SIG-M5 treated with dmso at 0.1 percent for 504 hours (cell line): Measurements from ENCODE around the gene TM9SF1.
A peak's percentile ranks its signal among the peaks of the same experiment; 100 is the strongest.

Source experiments
- DNase-seq: peaks from one replicate; lab custom pipeline; 2025; ENCODE audit not compliant: unreplicated experiment; lab: John Stamatoyannopoulos, UW

TM9SF1 gene

GRCh38 chr14:24156840-24157239 lies 38.4 kb downstream of the TM9SF1 start:
- no peak for DNase-seq

- DNase-seq, result no peak
Observed at GRCh38 chr14:24155100-24155499, 40.1 kb downstream of the TM9SF1 start.

GRCh38 chr14:24151404-24152080 lies 43.7 kb downstream of the TM9SF1 start:
- no peak for DNase-seq

- DNase-seq, result no peak
Observed at GRCh38 chr14:24150993-24151392, 44.2 kb downstream of the TM9SF1 start.

GRCh38 chr14:24150567-24150966 lies 44.7 kb downstream of the TM9SF1 start:
- DNase-seq, result no peak

- no peak for DNase-seq
Observed at GRCh38 chr14:24150061-24150460, 45.2 kb downstream of the TM9SF1 start.

- no peak for DNase-seq
Observed at GRCh38 chr14:24149302-24149969, 45.8 kb downstream of the TM9SF1 start.

- DNase-seq, result no peak
Observed at GRCh38 chr14:24147761-24148428, 47.3 kb downstream of the TM9SF1 start.

- peak; percentile 99 for DNase-seq
Observed at GRCh38 chr14:24146978-24147760, 48.1 kb downstream of the TM9SF1 start, which contains the start of gene RNF31. Gene RNF31, plus strand, starts transcription at chr14:24147498. Its CDS starts 201 bp downstream, at chr14:24147699.

- DNase-seq, result peak; percentile 97
Observed at GRCh38 chr14:24146453-24146977, 48.7 kb downstream of the TM9SF1 start, which contains the start of gene PSME2. Gene PSME2, minus strand, starts transcription at chr14:24146610. Its CDS starts 29 bp downstream, at chr14:24146581.

GRCh38 chr14:24145690-24146452 lies 49.4 kb downstream of the TM9SF1 start:
- DNase-seq, result no peak

- no peak for DNase-seq
Observed at GRCh38 chr14:24145219-24145618, 50.0 kb downstream of the TM9SF1 start.

GRCh38 chr14:24144451-24144850 lies 50.8 kb downstream of the TM9SF1 start:
- DNase-seq, result no peak

GRCh38 chr14:24143511-24143910 lies 51.7 kb downstream of the TM9SF1 start:
- DNase-seq, result no peak

GRCh38 chr14:24141097-24141880 lies 54.0 kb downstream of the TM9SF1 start, which contains the start of gene EMC9:
Gene EMC9, minus strand, starts transcription at chr14:24141591. Its CDS starts 287 bp downstream, at chr14:24141304.
- peak; percentile 99 for DNase-seq

GRCh38 chr14:24139272-24139934 lies 55.8 kb downstream of the TM9SF1 start:
- DNase-seq, result no peak
